A673 (cell line): ENCODE data around the gene RRP7A. TPM values are rescaled to one million over a fixed set of nuclear protein-coding genes. Genes with fewer than 3 reads are reported as not detected.

ENCODE experiments used
- BruUV-seq: library from RNA; stranded (reverse); fragments of 400-500 nt; replicated peaks from 2 replicates; lab custom pipeline; 2021; lab: Mats Ljungman, UMichigan
- CTCF ChIA-PET: fragments of 300-600 bp; sonication (Branson Sonifier 250); formaldehyde crosslinking; loops from one replicate; lab custom pipeline; 2022; ENCODE audit warnings: antibody characterized with exemption; lab: Charles Lee
- POLR2A ChIA-PET: fragments of 300-600 bp; sonication (Branson Sonifier 250); formaldehyde crosslinking; loops from one replicate; lab custom pipeline; 2022; ENCODE audit warnings: antibody characterized with exemption; ENCODE audit not compliant: low non-redundant PET; lab: Charles Lee
- DNase-seq: peaks from one replicate; pipeline ENCODE4 v3.0.0-alpha.2; 2015; ENCODE audit warnings: low spot score
- H3K27ac ChIP-seq: fragments of 200-600 bp; sonication (generic); 2 replicates; pipeline ENCODE4 v1.5.1; 2016; ENCODE audit warnings: mixed run types, low read depth, mild to moderate bottlenecking, mixed read lengths, antibody characterized with exemption, low read length; ENCODE audit not compliant: poor library complexity, severe bottlenecking
- H3K27me3 ChIP-seq: fragments of 200-600 bp; sonication (generic); replicated peaks from 2 replicates; pipeline ENCODE4 v1.6.1; 2017; ENCODE audit warnings: mixed run types, low read depth, mild to moderate bottlenecking, mixed read lengths, antibody characterized with exemption, low read length; ENCODE audit not compliant: insufficient read depth, poor library complexity
- H3K36me3 ChIP-seq: fragments of 200-600 bp; sonication (generic); 2 replicates; pipeline ENCODE4 v1.6.1; 2016; ENCODE audit warnings: mixed run types, mild to moderate bottlenecking, mixed read lengths, antibody characterized with exemption, low read length; ENCODE audit not compliant: insufficient read depth, poor library complexity, severe bottlenecking
- H3K4me1 ChIP-seq: fragments of 200-600 bp; sonication (generic); 2 replicates; pipeline ENCODE4 v1.6.1; 2017; ENCODE audit warnings: mixed run types, mild to moderate bottlenecking, mixed read lengths, antibody characterized with exemption, low read length; ENCODE audit not compliant: insufficient read depth, poor library complexity, severe bottlenecking
- H3K4me3 ChIP-seq: fragments of 200-600 bp; sonication (generic); 2 replicates; pipeline ENCODE4 v1.5.1; 2016; ENCODE audit warnings: low read depth, mixed run types, mild to moderate bottlenecking, mixed read lengths, low read length; ENCODE audit not compliant: poor library complexity, severe bottlenecking
- H3K9me3 ChIP-seq: fragments of 200-600 bp; sonication (generic); 2 replicates; pipeline ENCODE4 v1.6.1; 2016; ENCODE audit warnings: mixed run types, low read depth, mild to moderate bottlenecking, mixed read lengths, antibody characterized with exemption, low read length; ENCODE audit not compliant: poor library complexity, severe bottlenecking
- EZH2 ChIP-seq: fragments of 200-600 bp; sonication (generic); IDR thresholded peaks from 2 replicates; pipeline ENCODE4 v1.6.1; 2017; ENCODE audit warnings: borderline replicate concordance, low read depth, mild to moderate bottlenecking, mixed read lengths, antibody characterized with exemption, low read length; ENCODE audit not compliant: poor library complexity, severe bottlenecking
- intact Hi-C: fragments of 100-400 bp; cut with micrococcal nuclease; formaldehyde crosslinking; loops from one replicate; pipeline ENCODE4 v1.10.0; 2022; ENCODE audit not compliant: unreplicated experiment
- total RNA-seq: library from RNA; stranded (reverse); gene quantifications from 2 replicates; pipeline ENCODE4 v1.2.3, GENCODE V29; 2021
- TF ChIP-seq, protein P1 (sequence below): fragments of 300-800, 200-600 bp; sonication (generic); conservative IDR thresholded peaks from 2 replicates; pipeline ENCODE4 v1.5.1; 2017; ENCODE audit warnings: low read depth, mild to moderate bottlenecking, antibody characterized with exemption, low read length, moderate library complexity, mixed read lengths

Gene RRP7A
- total RNA-seq, 1 experiment from 2014 or later: 68.5 TPM

- DNase-seq: no peak
- Histone ChIP-seq H3K4me3 (no peak overlapping the region), H3K36me3 (no peaks in the 10 kb centered on the region), H3K9me3 (no peaks in the 10 kb centered on the region), H3K27ac (no peak overlapping the region), H3K4me1 (no peaks in the 10 kb centered on the region), H3K27me3 (no peaks in the 10 kb centered on the region)
- no TSS peak for BruUV-seq
- ChIA-PET POLR2A (no interaction called here), CTCF (no interaction called here)
- no peak for TF ChIP-seq EZH2
- TF ChIP-seq, protein P1, sequence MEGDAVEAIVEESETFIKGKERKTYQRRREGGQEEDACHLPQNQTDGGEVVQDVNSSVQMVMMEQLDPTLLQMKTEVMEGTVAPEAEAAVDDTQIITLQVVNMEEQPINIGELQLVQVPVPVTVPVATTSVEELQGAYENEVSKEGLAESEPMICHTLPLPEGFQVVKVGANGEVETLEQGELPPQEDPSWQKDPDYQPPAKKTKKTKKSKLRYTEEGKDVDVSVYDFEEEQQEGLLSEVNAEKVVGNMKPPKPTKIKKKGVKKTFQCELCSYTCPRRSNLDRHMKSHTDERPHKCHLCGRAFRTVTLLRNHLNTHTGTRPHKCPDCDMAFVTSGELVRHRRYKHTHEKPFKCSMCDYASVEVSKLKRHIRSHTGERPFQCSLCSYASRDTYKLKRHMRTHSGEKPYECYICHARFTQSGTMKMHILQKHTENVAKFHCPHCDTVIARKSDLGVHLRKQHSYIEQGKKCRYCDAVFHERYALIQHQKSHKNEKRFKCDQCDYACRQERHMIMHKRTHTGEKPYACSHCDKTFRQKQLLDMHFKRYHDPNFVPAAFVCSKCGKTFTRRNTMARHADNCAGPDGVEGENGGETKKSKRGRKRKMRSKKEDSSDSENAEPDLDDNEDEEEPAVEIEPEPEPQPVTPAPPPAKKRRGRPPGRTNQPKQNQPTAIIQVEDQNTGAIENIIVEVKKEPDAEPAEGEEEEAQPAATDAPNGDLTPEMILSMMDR: no peak
- intact Hi-C loops: no loop called here
These were observed 26.2 kb downstream of the RRP7A start for GRCh38 chr22:42493393-42493792.

GRCh38 chr22:42492323-42492690, 27.3 kb downstream of the RRP7A start:
- Histone ChIP-seq H3K36me3 (no peaks in the 10 kb centered on the region), H3K4me3 (no peak overlapping the region), H3K4me1 (no peaks in the 10 kb centered on the region), H3K27ac (no peak overlapping the region), H3K27me3 (no peaks in the 10 kb centered on the region), H3K9me3 (no peaks in the 10 kb centered on the region)
- intact Hi-C loops: no loop called here
- ChIA-PET POLR2A (no interaction called here), CTCF (no interaction called here)
- no peak for TF ChIP-seq EZH2
- TF ChIP-seq, protein P1: no peak
- no peak for DNase-seq
- BruUV-seq: no TSS peak

DNA sequence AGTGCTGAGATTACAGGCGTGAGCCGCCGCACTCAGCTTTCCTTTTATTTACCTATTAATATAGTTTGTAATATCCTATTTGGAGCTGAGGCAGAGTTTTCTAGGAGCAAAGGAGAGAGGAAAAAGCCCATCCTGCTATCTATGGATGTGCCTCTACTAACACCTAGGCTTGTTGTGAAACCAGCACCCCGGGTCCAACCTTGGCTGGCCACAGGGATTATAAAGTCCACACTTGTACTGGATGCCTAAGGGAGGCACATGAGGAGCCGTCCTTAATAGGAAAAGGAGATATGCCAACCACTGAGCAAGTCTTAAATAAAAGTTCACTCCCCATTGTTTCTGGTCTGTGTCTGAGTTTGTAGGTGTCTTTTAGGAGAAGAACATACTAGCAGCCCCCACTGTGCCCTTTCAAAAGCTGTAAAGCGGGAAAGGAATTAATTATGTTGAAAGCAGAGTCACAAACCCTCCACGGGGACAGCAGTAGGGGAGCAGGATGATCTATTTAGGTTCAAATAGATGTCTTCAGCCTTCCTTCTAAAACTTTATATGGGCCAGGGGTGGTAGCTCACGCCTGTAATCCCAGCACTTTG, 29.3 kb downstream of the RRP7A start:
- Histone ChIP-seq H3K4me1 (no peaks in the 10 kb centered on the region), H3K27ac (no peak overlapping the region), H3K27me3 (no peaks in the 10 kb centered on the region), H3K9me3 (no peaks in the 10 kb centered on the region), H3K36me3 (no peaks in the 10 kb centered on the region), H3K4me3 (no peak overlapping the region)
- DNase-seq: peak; percentile 39
- no TSS peak for BruUV-seq
- POLR2A ChIA-PET: no interaction called here
- intact Hi-C loops: no loop called here
- TF ChIP-seq EZH2: no peak
- TF ChIP-seq, protein P1: no peak
- CTCF ChIA-PET: no interaction called here
